Mesothelial cell of epicardium (in vitro differentiated cells): ENCODE measurements around the gene CNTNAP1. TPM values are rescaled to one million over a fixed set of nuclear protein-coding genes. Genes with fewer than 3 reads are reported as not detected.

Experiments
- DNase-seq, 2 experiments: peaks; one replicate each; pipeline ENCODE4 v3.0.0; 2021; ENCODE audit warnings: low spot score in 2 of 2; ENCODE audit not compliant: unreplicated experiment in 2 of 2
- H3K27ac Mint-ChIP-seq: 2 replicates; pipeline ENCODE4 v1.8.0; 2021; ENCODE audit warnings: mixed read lengths
- H3K27me3 Mint-ChIP-seq: 2 replicates; pipeline ENCODE4 v1.8.0; 2021; ENCODE audit warnings: low read depth, mixed read lengths
- H3K36me3 Mint-ChIP-seq: 2 replicates; pipeline ENCODE4 v1.8.0; 2021; ENCODE audit warnings: mixed read lengths
- H3K4me1 Mint-ChIP-seq: 2 replicates; pipeline ENCODE4 v1.8.0; 2021; ENCODE audit warnings: mixed read lengths
- H3K4me3 Mint-ChIP-seq: 2 replicates; pipeline ENCODE4 v1.8.0; 2021; ENCODE audit warnings: mild to moderate bottlenecking, moderate library complexity, mixed read lengths
- H3K9me3 Mint-ChIP-seq: 2 replicates; pipeline ENCODE4 v1.8.0; 2021; ENCODE audit warnings: mixed read lengths
- CTCF ChIP-seq: fragments of 200-600 bp; sonication (generic); IDR thresholded peaks from one replicate; pipeline ENCODE4 v1.5.0; 2021; ENCODE audit warnings: antibody characterized with exemption; ENCODE audit not compliant: unreplicated experiment
- total RNA-seq: library from RNA; stranded (reverse); gene quantifications from 3 replicates; pipeline ENCODE4 v1.2.1, GENCODE V29; 2021

Gene CNTNAP1
- total RNA-seq, 1 donor from 2014 or later: 23.1 TPM

- Mint-ChIP-seq H3K27ac (no peak overlapping the region), H3K9me3 (no peaks in the 10 kb centered on the region), H3K27me3 (no peaks in the 10 kb centered on the region), H3K4me1 (peaks cover 8% of the 10 kb centered on the region), H3K4me3 (no peak overlapping the region), H3K36me3 (peaks cover 26% of the 10 kb centered on the region)
- DNase-seq: no peak
- TF ChIP-seq CTCF: no peak
Measured at GRCh38 chr17:42702446-42702845, 20.1 kb downstream of the CNTNAP1 start.

- Mint-ChIP-seq H3K36me3 (peaks cover 40% of the 10 kb centered on the region), H3K9me3 (no peaks in the 10 kb centered on the region), H3K27ac (no peak overlapping the region), H3K4me1 (peaks cover 2% of the 10 kb centered on the region), H3K27me3 (no peaks in the 10 kb centered on the region), H3K4me3 (no peak overlapping the region)
- DNase-seq: no peak
- TF ChIP-seq CTCF: no peak
Measured at GRCh38 chr17:42704490-42704836, 22.1 kb downstream of the CNTNAP1 start.

GRCh38 chr17:42704837-42705494 is 22.6 kb downstream of the CNTNAP1 start:
- H3K27ac Mint-ChIP-seq: no peak overlapping the region
- no peak for TF ChIP-seq CTCF
- DNase-seq: no peak
- no peak overlapping the region for H3K4me3 Mint-ChIP-seq
- no peaks in the 10 kb centered on the region for H3K27me3 Mint-ChIP-seq
- no peaks in the 10 kb centered on the region for H3K9me3 Mint-ChIP-seq
- peaks cover 42% of the 10 kb centered on the region for H3K36me3 Mint-ChIP-seq
- no peaks in the 10 kb centered on the region for H3K4me1 Mint-ChIP-seq

GRCh38 chr17:42706732-42707131 is 24.4 kb downstream of the CNTNAP1 start:
- no peak overlapping the region for H3K27ac Mint-ChIP-seq
- no peaks in the 10 kb centered on the region for H3K9me3 Mint-ChIP-seq
- no peaks in the 10 kb centered on the region for H3K27me3 Mint-ChIP-seq
- no peaks in the 10 kb centered on the region for H3K4me1 Mint-ChIP-seq
- peaks cover 44% of the 10 kb centered on the region for H3K36me3 Mint-ChIP-seq
- TF ChIP-seq CTCF: no peak
- no peak for DNase-seq
- H3K4me3 Mint-ChIP-seq: no peak overlapping the region

- no peak overlapping the region for H3K27ac Mint-ChIP-seq
- no peak for TF ChIP-seq CTCF
- H3K27me3 Mint-ChIP-seq: no peaks in the 10 kb centered on the region
- no peak overlapping the region for H3K4me3 Mint-ChIP-seq
- peaks cover 49% of the 10 kb centered on the region for H3K36me3 Mint-ChIP-seq
- no peaks in the 10 kb centered on the region for H3K9me3 Mint-ChIP-seq
- DNase-seq: no peak
- H3K4me1 Mint-ChIP-seq: no peaks in the 10 kb centered on the region
Measured at GRCh38 chr17:42708588-42708987, 26.3 kb downstream of the CNTNAP1 start.

- no peak for TF ChIP-seq CTCF
- no peaks in the 10 kb centered on the region for H3K27me3 Mint-ChIP-seq
- DNase-seq: no peak
- no peaks in the 10 kb centered on the region for H3K4me1 Mint-ChIP-seq
- no peak overlapping the region for H3K4me3 Mint-ChIP-seq
- H3K27ac Mint-ChIP-seq: no peak overlapping the region
- H3K9me3 Mint-ChIP-seq: no peaks in the 10 kb centered on the region
- H3K36me3 Mint-ChIP-seq: peaks cover 47% of the 10 kb centered on the region
Measured at GRCh38 chr17:42709561-42709960, 27.2 kb downstream of the CNTNAP1 start.
